CD4-positive, alpha-beta T cell treated with Interleukin-15 for 4 hours (primary cell): ENCODE data around the gene NUB1.
A peak's percentile ranks its signal among the peaks of the same experiment; 100 is the strongest.
"Not testable (repeated sequence)": the region's sequence is repeated elsewhere in the genome, so short reads cannot be mapped to it uniquely, and the experiment has no call there.

Experiments used
- DNase-seq: peaks from one replicate; pipeline ENCODE4 v3.0.0-alpha.2; 2020; ENCODE audit warnings: low spot score

The NUB1 gene

GRCh38 chr7:151341357-151342101 lies at the start of gene NUB1:
TSS of gene NUB1 (plus strand) at chr7:151341812. CDS start at chr7:151345350, 3,538 bp downstream.
- DNase-seq = peak; percentile 88

GRCh38 chr7:151292850-151293249 lies 48.8 kb upstream of the NUB1 start:
- DNase-seq = no peak

GRCh38 chr7:151296202-151296992 lies 45.2 kb upstream of the NUB1 start:
- DNase-seq = no peak

DNA sequence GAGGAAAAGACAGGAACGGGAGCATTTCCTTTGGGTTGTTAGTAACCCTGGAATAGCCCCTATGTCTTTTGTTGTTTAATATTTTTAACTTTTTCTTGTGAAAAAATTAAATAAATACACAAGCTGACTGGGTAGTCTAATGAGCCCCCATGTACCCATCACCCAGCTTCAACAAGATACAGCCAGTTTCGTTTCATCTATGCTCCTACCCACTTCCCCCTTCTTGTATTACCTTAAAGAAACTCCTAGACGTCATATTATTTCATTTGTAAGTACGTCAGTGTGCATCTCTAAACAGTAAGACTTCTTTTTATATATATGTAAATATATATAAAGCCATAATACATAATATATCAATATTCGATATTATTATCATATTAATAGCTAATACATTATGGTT lies 42.8 kb upstream of the NUB1 start:
- DNase-seq = no peak

DNA sequence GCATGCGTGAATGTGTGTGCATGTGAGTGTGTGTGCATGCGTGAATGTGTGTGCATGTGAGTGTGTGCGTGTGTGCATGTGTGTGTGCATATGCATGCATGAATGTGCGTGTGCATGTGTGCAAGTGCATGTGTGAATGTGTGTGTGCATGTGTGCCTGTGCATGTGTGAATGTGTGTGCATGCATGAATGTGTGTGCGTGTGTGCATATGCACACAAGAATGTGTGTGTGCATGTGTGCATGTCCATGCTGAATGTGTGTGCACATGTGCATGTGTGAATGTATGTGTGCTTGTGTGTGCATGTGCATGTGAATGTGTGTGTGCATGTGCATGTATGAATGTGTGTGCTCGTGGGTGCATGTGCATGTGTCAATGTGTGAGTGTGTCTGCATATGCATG lies 42.1 kb upstream of the NUB1 start:
- DNase-seq = no peak

DNA sequence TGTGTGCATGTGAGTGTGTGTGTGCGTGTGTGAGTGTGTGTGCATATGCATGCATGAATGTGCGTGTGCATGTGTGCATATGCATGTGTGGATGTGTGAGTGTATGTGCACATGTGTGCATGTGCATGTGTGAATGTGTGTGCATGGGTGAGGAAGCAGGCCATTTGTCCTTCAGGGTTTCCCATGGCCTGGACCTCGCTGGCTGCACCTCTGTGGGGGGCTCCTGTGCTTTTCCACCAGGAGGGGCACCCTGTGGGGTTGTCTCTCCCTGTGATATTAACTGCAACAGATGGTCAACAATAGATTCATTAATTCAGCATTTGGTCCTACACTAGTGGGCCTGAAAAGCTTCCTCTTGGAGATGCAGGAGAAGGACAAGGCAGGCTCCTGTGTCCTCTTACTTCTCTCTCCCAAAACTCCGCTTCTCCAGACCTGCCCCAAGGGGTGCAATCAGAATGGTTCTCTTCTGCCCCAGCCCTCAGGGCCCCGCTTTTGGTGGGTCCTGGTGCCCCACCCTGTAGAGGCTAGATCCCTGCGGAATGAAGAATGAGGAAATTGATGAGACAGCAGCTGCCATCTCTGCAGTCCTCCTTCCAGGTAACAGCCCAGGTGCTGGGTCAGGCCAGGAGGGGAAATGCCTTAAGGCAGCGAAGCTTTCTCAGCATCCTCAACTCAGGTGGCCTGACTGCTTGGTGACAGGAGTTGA lies 41.5 kb upstream of the NUB1 start:
- DNase-seq = no peak

- no peak for DNase-seq
Observed at GRCh38 chr7:151301471-151302462, 39.8 kb upstream of the NUB1 start.

DNA sequence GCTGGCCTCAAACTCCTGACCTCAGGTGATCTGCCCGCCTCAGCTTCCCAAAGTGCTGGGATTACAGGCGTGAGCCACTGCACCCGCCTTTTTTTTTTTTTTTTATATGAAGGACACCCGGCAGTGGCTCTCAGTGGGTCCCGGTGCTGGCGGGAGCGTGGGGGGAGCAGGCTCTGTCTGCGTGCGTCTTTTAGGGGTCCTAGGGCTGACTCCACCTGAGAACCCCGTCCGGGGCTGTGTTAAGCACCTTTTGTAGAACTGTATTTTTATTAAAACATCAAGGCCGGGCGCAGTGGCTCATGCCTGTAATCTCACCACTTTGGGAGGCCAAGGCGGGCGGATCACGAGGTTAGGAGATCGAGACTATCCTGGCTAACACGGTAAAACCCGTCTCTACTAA lies 37.4 kb upstream of the NUB1 start:
- not testable (repeated sequence) for DNase-seq

DNA sequence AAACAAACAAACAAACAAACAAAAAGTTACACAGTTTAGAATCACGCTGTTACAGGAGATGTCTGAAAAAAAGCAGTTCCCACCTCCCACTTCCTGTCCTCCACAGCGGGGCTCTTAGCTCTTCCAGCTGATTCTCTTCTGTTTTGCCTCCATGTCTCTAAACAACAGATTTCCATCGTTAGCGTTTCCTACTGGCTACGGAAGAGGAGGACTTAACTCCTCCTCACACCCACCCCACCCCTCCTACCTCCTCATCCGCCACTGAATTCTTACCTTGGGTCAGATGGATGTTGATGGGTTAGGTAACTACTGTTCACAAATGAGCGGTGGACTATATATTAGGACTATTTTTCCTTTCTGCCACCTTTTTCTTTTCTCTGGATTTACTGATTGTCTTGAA lies 36.8 kb upstream of the NUB1 start:
- DNase-seq = no peak

- DNase-seq = no peak
Observed at GRCh38 chr7:151306374-151306773, 35.2 kb upstream of the NUB1 start.

DNA sequence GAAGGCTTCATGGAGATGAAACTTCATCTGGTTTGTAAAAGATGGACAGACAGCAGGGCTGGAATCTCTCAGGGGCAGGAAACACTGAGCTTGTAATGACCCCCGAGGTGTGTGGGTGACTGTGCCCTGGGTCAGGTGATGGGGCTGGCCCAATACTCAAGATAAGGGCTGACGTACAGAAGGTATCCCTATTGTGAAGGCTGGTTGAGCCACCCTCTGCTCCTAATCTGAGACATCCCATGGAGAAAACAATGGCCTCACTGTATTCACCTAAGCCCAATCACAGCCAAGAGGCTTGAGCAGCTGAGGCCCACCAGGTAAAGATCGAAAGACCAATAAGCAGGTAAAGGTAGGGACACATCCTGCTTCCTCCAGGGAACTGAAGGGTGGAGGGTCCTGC lies 34.8 kb upstream of the NUB1 start:
- no peak for DNase-seq

DNA sequence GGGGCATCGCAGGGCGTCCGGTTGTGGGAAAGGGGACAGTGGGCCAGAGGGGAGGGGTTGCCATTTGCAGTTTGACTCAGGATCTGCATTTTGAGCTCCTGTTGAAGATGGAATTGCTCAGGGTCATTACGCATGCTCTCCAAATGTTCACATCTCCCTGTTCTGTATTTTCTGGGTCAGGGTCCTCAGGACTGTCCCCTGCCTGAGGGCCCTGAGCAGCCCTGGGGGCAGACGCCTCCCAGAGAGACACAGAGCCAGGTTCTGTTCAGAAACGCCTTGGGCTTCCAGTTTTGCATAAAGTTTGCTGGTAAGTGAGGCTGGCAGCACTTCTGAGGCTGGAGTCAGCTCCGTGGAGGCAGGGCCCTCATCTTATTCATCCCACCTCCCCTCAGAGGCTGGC lies 34.1 kb upstream of the NUB1 start:
- DNase-seq = no peak

DNA sequence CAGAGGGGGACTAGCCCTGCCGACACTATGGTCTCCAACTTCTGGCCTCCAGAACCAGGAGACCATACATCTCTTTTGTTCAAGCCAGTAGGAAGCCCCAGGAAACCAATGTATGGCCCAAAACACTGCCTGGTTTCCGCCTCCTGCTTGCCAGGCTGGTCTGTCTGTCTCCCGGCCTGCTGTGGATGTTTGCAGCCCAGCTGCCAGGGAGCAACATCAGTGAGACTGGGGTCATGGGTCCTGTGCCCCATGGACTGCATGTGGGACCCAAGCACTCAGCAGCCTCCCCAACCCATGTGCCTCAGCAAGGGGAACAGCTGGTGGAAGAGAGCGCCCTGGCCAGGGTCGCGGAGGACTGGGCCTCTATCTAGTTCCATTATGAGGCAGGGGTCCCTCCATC lies 33.4 kb upstream of the NUB1 start:
- DNase-seq = no peak

DNA sequence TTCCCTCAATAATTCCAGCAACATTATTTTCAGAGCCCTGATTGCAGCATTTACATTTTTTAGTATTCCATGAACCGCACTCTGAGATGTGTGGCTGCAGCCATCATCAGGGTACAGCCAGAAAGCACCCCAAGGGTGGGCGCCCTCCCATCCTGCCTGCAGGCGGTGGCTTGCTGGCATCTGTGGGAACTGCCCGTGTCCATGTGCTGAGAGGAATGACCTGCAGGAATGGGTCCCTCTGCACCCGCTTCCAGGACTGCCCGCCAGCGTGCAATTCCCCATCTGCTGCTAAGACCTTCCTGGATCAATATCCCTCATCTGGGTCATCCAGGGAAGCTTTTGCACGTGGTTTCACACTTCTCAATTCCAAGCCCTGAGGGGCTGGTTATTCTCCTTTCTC lies 32.8 kb upstream of the NUB1 start:
- no peak for DNase-seq

GRCh38 chr7:151309311-151309710 lies 32.3 kb upstream of the NUB1 start:
- DNase-seq = no peak

GRCh38 chr7:151310578-151310977 lies 31.0 kb upstream of the NUB1 start:
- DNase-seq = no peak

GRCh38 chr7:151311294-151311864 lies 30.2 kb upstream of the NUB1 start:
- no peak for DNase-seq

- DNase-seq = no peak
Observed at GRCh38 chr7:151312356-151312755, 29.3 kb upstream of the NUB1 start.

GRCh38 chr7:151312831-151313809 lies 28.5 kb upstream of the NUB1 start:
- no peak for DNase-seq

GRCh38 chr7:151313857-151314256 lies 27.8 kb upstream of the NUB1 start:
- no peak for DNase-seq
